ENCODE data around the gene RTKN2. TPM values are rescaled to one million over a fixed set of nuclear protein-coding genes. Genes with fewer than 3 reads are reported as not detected.

The RTKN2 gene
- total and polyA plus RNA-seq, 11 donors = 0.01 to 0.14 (median 0.10) TPM; not detected in 5

- H3K9me3 ChIP-seq = no peaks in the 10 kb centered on the region
- H3K27ac ChIP-seq = no peak overlapping the region
- WGBS, 4 donors = 92 to 100% (median 94%) methylated on average over 1 of the region's 1 CpG
- H3K4me1 ChIP-seq = peaks cover 0 to 20% (median 5%) of the 10 kb centered on the region in 12 donors
- TF ChIP-seq CTCF (IDR thresholded peaks at IDR 0.05) = peak in 3 of 12 donors; percentile 18 to 22 (median 21)
- TF ChIP-seq POLR2A (IDR thresholded peaks at IDR 0.05) = no peak
- no peak for ATAC-seq
- no peak for DNase-seq
- no peak overlapping the region for H3K4me3 ChIP-seq
- no peaks in the 10 kb centered on the region for H3K36me3 ChIP-seq
- intact Hi-C loops (cut with DNase I) = loop anchor here in 6 of 10 donors (5.0 to 10.0 kb wide), 5 partner anchors 341 to 1434 kb away; no protein-coding TSS in a partner anchor
- no peaks in the 10 kb centered on the region for H3K27me3 ChIP-seq
Measured at GRCh38 chr10:62248465-62248864, 20.2 kb downstream of the RTKN2 start.

- Histone ChIP-seq H3K36me3 (no peaks in the 10 kb centered on the region), H3K27ac (peak overlapping the region in 2 of 12 donors; percentile 7 to 85), H3K9me3 (no peaks in the 10 kb centered on the region), H3K27me3 (no peaks in the 10 kb centered on the region), H3K4me1 (peaks cover 0 to 38% (median 6%) of the 10 kb centered on the region in 12 donors), H3K4me3 (peak overlapping the region in 3 of 12 donors; percentile 14 to 48 (median 31))
- intact Hi-C loops (cut with DNase I) = loop anchor here (1.0 to 10.0 kb wide), 11 partner anchors 206 to 1430 kb away; no protein-coding TSS in a partner anchor
- WGBS, 4 donors = 31 to 37% (median 35%) methylated on average over 5 of the region's 5 CpGs
- peak; percentile 80 to 96 (median 88) for TF ChIP-seq CTCF (IDR thresholded peaks at IDR 0.05)
- no peak for TF ChIP-seq POLR2A (IDR thresholded peaks at IDR 0.05)
- peak in 2 of 5 donors; percentile 56 to 57 for DNase-seq
- ATAC-seq = peak in 3 of 4 donors; percentile 80 to 88 (median 85)
Measured at GRCh38 chr10:62244785-62245467, 23.7 kb downstream of the RTKN2 start.

- whole genome bisulfite sequencing, 4 donors = 74 to 86% (median 82%) methylated on average over 3 of the region's 3 CpGs
Measured at GRCh38 chr10:62244088-62244487, 24.6 kb downstream of the RTKN2 start.

More at GRCh38 chr10:62244088-62244487, 24.6 kb downstream of the RTKN2 start:
- intact Hi-C loops (cut with DNase I) = loop anchor here in 8 of 10 donors (2.0 to 10.0 kb wide), 6 partner anchors 205 to 1429 kb away; no protein-coding TSS in a partner anchor
- H3K9me3 ChIP-seq = no peaks in the 10 kb centered on the region
- no peaks in the 10 kb centered on the region for H3K36me3 ChIP-seq
- H3K27me3 ChIP-seq = no peaks in the 10 kb centered on the region
- peak overlapping the region in 6 of 12 donors; percentile 3 to 48 (median 31) for H3K4me3 ChIP-seq
- no peak for ATAC-seq
- no peak for TF ChIP-seq CTCF (IDR thresholded peaks at IDR 0.05)
- TF ChIP-seq POLR2A (IDR thresholded peaks at IDR 0.05) = no peak
- H3K4me1 ChIP-seq = peaks cover 0 to 41% (median 6%) of the 10 kb centered on the region in 12 donors
- DNase-seq = no peak
- peak overlapping the region in 7 of 12 donors; percentile 11 to 85 (median 48) for H3K27ac ChIP-seq
